NCI-H82 treated with DMSO at 0.1 percent for 48 hours (cell line): ENCODE measurements around the gene EXOSC7.
"Not testable (repeated sequence)": the region's sequence is repeated elsewhere in the genome, so short reads cannot be mapped to it uniquely, and the experiment has no call there.

ENCODE experiments used
- DNase-seq: peaks from one replicate; lab custom pipeline; 2025; ENCODE audit not compliant: unreplicated experiment; lab: John Stamatoyannopoulos, UW

Gene EXOSC7

DNA sequence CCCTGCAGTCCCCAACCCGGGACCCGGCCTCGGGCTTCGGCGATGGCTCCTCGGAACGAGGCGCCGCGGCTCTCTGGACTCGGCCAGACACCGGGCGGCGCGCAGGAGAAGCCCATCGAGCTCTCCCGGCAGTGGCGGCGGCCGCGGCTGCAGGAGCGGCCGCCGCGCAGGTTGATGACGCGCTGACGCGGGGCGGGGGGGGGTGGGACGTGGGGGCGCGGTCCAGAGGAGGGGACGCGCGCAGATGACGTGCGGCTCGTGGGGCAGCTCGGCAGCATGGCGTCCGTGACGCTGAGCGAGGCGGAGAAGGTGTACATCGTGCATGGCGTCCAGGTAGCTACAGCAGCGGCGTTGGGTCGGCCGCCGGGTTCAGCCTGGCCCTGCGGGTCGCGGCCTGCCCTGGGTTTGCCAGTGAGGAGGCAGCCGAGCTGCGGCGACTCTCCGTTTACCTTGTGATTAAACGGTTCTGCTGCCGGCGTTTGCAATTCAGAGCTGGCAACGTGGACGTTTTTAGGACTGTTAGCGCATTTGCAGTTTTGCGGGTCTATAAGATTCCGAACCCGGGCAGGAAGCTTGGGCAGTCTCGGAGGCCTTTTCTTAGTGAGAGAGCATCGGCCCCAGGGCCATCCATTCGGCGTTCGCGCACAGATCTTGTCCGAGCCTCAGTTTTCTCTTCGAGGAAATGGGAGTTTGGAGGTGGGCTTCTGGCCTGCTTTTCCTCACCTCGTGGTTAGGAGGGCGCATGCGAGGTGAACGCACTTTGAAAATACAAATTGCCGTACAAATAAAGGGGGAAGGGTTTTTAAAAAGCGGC, at the start of gene EXOSC7, which contains the start of gene ZDHHC3:
Gene EXOSC7, plus strand, starts transcription at position 243 of the 814 bp plus-strand sequence. Its CDS starts 34 bp downstream, at position 277.
Gene ZDHHC3, minus strand, starts transcription at position 173 of the 814 bp plus-strand sequence. CDS start 16,738 bp downstream, outside the sequence.
- peak; percentile 16 for DNase-seq

DNA sequence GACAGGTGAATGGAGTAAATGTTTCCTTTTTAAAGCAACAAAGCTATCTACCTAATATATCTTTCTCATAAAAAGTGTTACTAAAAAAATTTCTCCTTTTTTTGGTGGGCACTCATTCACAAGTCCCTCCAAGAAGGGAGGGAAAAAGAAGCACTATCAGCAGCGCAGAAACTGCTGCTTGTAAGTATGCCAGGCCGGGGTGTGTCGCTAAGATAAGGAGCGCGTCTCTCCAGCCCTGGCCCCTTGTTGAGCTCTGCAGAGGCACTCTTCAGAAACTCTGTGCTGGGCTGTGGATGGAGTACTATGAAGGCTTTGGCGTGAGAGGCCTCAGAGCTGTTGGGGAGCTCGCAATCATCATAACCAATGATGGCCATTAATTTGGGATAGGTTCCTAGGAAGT, 49.1 kb upstream of the EXOSC7 start:
- DNase-seq: no peak

DNA sequence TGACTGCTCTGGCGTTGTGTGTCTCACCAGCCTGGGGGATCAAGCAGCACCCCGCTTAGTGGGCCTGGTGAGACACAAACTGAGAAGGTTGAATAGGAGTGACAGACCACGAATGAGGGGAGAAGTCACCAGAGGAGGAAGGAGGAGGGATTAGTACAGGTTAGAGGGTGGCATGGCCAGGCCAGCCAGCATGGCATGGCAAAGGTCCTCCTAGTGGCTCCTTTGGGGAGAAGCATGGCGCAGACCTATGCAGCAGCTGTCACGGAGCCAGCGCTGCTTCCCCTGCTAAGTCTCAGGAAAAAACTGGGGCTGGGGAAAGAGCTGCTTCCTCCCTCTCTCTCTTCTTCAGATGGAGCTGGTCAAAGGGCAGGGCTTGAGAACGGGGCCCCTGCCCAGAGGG, 48.7 kb upstream of the EXOSC7 start:
- no peak for DNase-seq

DNA sequence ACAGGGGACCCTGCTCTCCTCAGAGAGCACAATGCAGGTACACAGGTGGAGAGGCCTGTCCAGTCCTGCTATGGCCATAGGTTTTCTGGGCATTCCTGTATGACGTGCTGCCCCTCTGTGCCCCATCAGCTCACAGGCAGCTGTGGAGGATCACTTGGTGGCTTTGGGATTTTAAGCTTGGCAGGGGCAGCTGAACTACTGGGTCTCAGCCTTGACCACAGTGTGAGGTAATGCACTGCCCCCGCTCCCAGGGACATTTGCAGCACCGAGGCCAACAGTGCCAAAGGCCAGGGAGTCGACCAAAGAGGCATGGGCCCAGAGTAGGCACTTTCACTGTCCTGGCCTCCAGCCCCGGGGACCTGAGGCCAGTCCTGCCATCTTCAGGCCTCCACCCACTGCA, 46.3 kb upstream of the EXOSC7 start:
- no peak for DNase-seq

DNA sequence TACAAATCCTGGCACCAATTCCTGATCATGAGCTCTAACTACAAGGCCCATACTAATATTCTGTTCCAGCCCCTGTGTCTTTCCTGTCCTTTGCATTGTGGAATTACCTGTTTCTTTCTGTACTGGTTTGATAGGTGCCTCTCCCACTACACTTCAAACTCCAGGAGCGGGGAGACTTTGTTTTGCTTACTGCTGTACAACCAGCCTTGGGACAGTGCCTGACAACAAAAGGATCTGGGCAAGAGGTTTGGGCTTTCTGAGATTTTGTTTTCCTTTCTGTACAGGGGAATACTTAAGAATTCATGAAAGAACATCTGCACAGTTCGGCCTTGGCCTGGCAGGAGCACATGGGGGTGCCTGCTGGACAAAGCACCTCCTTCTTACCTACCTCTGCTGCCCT, 45.1 kb upstream of the EXOSC7 start:
- DNase-seq: no peak

DNA sequence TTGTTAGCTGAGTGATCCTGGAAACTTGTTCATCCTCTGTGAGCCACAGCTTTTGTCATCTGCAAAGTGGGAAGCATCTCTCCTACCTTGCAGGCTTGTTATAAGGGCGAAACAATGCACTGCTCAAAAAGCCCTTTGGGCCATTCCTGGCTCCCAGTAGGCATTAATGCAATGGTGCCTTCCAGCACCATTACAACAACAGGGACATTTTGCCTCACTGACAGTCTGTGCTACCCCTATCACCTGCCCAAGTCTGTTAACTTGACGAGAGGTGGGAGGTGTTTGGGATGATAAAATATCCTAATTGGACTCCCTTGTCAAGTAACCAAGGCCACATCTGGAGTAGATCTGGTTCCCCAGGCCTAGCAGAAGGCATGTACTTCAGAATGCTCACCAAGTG, 44.3 kb upstream of the EXOSC7 start:
- no peak for DNase-seq

DNA sequence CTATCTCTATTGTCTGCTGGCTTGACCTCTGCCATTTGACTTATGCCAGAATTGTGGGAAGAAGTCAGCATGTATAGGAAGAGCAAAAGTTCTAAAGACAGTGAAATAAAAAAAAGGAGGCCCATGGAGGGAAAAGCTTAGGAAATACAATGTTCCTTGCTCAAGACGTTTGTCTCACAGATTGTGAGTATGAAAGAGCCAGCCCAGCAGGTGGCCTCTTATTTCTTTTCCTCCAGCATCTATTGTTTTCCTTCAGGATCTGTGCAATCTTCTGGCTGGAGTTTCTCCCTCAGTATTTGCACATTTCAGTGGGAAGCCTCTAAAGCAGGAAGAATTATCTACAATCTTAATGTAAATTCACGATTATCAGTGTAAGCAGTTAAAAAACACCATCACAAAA, 43.8 kb upstream of the EXOSC7 start:
- DNase-seq: no peak

DNA sequence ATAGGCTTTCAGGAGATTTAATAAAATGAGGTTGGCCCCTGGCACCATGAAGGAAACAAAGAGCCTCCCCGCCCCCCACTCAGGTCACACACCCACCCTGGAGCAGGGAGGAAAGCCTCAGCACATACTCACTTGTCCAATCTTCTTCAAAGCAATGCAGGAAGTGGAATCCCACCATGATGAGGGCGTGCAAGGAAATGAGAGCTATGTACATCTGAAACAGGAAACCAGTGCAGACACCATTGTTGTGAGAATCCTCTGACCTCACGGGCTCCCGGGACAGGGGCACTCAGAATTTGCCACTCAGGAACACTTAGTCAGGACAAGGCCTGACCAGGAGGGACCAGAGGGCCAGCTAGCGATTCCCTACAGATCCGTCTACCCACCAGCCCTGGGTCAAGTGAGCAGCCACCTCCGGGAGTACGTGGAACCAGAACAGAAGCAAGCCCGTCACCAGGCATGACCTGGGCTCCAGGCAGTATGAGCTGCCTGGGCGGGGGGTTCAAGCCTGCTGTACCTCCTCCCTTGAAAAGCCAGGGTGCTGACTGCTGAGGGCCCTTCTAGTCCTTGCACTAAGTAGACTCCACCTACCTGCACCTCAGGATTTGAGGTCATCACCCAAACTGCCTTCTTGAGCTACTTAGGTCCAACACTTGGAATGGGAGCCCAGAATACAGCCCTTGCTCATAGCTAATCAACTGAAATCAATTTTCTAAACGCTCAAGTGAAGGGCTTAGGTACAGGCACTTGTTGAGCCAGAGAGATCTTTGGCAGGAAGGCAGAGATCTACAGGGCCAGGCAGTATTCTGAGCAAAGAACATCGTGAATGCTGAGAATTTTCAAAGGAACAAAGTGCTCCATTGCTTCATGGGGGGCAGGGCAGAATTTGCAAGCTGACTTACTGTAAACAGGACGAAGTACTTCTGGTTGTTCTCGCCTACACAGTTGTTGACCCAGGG, 42.8 kb upstream of the EXOSC7 start:
- DNase-seq: no peak

DNA sequence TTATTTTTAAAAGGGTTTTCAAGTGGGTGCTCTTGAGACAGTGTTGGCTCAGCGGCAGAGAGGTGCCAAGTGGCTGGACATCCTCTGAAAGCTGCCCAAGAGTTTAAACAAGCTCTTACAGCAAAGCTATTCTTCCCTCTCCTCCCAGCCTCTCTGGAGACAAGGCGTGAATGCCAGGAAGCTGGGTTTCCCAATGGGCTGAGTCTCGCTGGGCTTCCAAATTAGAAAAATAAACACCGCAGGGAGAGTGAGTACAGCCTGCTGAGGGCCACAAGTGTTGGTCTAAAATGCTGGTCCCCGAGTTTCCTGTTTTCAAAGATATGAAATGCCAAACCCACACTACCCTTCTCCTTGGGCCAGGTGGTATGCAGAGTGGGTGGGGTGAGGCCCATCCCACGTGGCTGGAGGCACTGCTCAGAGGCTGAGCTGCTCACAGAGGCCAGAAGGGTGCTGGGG, 36.4 kb upstream of the EXOSC7 start:
- DNase-seq: no peak

DNA sequence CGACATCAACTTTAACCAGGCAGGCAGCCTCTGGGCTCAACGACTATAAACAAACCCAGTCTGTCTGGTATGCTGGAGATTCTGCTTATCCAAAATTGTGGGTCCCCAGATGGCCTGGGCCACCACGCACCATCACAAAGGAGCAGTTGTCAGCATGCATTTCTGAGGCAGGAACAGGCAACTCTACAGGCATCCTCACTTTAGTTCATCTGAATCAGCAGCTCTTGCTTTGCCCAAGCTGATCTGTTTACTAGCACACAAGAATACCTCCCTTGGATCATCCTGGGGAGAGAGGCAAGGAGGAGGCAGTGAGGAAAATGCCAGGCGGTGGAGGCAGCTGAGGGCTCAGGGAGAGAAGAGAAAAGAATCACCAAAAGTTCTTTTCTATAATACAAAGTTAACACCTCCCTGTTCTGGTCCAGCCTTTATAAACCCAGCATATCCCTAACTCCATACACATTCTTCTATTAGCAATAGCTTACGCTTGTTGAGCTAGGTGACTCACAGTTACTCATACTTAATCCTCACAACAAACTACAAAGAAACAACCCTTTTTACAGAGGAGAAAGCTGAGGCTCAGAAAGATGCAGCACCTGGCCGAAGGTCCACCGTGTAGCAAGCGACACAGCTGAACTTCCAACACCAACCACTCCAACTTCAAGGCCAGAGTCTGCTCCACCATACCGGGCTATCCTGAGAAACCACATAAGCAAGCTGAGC, 33.7 kb upstream of the EXOSC7 start:
- no peak for DNase-seq

DNA sequence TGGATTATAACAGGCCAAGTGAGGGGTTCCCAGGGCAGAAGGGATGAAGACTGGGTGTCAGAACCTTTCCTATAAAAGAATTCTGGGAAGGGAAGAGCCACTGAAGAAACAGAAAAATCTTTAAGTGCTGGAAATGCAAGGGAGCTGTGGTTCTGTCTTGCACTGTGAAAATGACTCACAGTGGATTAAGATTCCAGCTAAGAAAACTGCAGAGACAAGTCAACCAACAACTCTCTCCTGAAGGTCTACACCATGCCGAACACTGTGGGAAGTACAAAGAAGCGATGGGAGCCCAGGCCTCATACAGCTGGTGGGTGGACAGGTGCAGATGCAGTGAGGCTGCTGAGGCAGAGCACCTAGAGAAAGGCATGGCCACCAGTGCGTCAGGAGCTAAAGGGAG, 27.8 kb upstream of the EXOSC7 start:
- no peak for DNase-seq

DNA sequence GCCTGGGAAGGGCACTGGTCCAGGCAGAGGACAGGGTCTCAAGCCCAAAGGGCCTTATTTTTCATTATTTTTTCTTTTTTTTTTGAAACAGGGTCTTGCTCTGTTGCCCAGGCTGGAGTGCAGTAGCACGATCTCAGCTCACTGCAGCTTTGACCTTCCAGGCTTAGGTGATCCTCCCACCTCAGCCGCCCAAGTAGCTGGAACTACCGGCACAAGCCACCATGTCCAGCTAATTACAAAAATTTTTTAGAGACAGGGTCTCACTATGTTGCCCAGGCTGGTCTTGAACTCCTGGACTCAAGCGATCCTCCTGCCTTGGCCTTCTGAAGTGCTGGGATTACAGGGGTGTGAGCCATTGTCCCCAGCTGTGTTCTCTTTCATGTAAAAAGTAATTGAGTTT, 26.3 kb upstream of the EXOSC7 start:
- DNase-seq: not testable (repeated sequence)

DNA sequence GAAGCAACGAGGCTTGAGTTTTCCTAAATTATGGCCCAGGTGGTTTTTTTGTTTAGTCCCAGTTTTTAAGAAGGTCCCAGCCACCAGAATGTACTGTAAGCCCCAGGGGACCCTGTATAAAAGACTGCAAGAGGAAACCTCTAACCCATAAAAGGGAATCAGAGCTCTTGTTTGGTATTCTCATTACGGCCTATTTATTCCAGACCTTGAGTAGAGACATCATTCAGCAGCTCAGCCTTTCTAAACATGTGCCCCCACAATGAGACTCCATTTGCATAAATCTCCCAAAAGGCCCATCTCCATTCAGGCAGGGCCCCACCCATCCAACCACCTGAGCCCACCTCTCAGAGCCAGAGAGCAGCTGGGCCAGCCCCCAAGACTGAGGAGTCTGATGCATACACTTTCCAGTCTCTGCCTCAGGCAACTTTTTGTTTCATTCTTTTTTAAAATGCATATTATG, 25.7 kb upstream of the EXOSC7 start:
- DNase-seq: no peak

DNA sequence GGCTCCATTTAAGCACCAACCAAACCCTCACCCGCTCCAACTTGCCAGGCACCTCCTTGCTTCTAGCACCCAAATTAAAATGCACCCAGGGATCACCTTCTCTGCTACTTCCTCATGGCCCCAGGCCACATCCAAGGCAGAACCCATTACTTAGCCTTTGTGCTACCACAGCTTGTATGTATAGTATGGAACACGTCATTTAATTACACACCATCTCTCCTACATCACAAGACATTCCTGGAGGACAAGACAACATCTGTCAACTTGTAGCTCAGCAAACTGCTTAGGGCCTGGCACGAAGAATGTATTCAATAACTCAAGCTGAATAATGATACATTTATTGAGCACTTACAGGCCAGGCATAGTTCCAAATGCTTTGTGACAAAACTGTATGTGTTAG, 23.4 kb upstream of the EXOSC7 start:
- DNase-seq: no peak

DNA sequence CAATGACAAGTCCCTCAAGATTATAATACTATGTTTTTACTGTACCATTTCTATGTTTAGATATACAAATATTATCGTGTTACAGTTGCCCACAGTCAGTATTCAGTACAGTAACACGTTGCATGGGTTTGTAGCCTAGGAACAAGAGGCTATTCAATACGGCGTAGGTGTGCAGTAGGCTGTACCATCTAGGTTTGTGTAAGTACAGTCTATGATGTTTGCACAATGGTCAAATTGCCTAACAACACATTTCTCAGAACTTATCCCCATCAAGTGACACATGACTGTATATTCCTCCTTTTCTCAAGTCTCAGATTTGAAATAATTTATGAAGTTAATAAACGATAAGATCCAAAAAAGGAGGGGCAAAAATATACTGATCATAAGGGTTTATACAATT, 21.7 kb upstream of the EXOSC7 start:
- no peak for DNase-seq

DNA sequence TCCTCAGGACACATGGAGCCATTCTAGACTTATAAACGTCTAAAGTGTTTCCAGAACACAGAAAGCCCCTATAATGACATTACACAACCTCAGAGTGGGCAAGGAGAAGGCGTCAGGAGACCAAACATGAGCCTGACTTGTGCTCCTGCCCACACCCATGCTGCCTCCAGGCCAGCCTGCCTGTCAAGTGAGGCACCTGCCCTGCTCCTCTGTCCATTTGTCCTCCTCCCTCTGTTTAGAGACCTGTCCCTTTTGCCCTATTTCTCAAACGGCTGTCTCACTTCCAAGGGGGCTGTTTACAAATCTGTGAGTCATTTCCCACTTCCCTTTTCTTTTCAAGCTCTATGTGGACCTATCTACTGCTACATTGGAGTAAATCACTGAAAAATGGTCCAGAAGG, 21.1 kb upstream of the EXOSC7 start:
- no peak for DNase-seq

DNA sequence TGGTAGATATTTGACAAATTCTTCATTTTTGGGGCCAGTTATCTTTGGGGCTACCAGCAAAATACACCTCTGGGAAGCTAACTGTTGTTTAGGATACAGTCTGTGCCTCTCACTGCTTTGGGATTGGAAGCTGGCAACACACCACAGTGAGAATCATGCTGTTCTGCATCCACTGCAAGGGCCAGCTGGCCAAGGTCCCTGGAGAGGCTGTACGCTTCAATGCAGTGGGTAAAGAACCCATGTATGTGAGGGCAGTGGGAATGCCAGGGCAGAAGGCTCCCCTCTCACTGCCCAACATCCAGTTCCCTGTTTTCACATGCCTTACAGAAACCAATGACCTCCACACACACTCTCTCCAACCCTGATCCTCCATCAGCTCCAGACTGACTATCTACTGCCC, 20.1 kb upstream of the EXOSC7 start:
- no peak for DNase-seq

DNA sequence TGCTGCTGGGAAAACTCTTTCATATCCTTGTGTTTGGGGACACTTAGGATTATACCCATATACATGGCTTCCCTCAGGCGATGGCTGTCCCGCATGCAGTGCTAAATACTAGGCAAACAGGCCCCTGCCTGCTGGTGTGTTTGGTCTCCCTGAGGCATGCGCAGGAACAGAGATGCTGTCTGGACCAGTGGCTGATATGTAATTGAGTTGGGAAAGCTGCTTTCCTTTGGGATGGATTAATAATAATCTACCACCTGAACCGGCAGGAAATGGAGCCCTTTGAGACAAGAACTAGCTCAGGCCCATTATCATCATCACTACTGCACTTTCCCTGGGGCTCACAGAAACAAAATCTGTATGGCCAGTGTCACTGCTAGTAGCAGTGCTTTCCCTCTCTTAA, 18.1 kb upstream of the EXOSC7 start:
- DNase-seq: no peak

DNA sequence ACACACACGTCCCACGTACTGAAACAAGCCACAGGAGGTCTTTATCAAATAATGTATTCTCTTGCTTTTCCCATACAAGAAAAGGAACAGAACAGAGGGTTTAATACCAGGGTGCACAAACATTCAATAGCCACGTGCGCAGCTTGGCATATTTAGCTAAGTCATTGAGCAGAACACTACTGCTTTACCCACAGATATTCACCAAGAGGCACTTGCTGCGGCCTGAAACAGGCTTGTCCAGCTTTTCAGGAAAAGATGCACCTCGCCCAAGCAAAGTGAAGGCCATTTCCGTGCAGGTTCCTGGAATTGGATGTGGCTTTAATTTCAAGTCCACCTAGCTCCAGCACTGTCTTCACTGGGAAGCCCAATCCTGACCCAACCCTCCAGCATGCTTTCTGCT, 17.7 kb upstream of the EXOSC7 start:
- no peak for DNase-seq

DNA sequence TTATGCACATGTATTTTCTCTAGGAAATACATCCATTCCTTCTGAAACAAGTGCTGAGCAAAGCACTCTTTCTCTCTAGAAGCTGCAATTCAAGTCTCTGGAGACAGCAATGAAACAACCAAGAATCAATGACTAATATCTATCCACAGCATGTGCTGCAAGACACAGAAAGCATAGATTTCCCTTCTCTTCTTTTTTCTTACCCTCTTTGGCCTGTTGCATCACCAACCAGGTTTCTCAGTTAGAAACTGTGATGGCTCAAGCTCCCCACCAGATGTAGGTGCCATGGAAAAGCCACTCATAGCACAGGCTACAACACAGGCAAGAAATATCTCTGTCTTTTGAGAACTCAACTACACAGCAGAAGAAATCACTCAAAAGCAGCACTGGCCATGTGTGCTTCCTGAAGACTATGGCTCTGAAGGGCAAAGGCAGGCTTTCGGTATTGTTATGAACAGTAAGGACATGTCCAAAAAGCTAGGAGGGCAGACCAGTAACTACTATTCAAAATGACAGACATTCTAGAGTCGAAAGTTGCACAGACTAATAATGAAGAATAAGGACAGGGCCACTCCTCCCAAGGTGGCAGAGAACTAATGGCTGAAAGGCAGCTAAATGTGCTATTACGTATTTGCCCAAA, 15.5 kb upstream of the EXOSC7 start:
- DNase-seq: no peak

DNA sequence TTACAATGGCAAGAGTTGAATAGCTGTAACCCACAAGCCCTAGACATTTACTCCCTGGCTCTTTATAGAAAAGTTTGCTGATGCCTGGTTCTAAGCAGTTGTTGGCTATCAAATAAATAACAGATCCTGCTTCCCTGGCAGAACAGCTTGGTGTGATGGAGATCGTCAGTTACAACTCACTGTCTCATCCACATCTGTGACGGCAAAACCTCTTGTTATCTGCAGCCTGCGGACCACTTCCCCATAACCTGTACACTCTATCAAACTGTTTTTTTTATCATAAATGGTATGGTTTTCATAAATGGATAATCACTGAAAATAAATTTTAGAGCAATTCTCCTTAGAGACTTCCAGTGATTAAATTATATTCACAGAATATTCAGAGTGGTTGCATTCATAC, 14.2 kb upstream of the EXOSC7 start:
- no peak for DNase-seq
